HG02885 (cell line): ENCODE measurements around the gene PPP2R5D.
A peak's percentile ranks its signal among the peaks of the same experiment; 100 is the strongest.
"Not testable (repeated sequence)": the region's sequence is repeated elsewhere in the genome, so short reads cannot be mapped to it uniquely, and the experiment has no call there.

Source experiments
- ATAC-seq: cut with Tn5 transposase; IDR thresholded peaks from one replicate; pipeline ENCODE4 v1.9.1; 2021; ENCODE audit warnings: mild to moderate bottlenecking; ENCODE audit not compliant: unreplicated experiment, poor library complexity

Gene PPP2R5D

GRCh38 chr6:42984001-42984923 lies at the start of gene PPP2R5D:
PPP2R5D (plus strand) TSS chr6:42984570; CDS start chr6:42984678, 108 bp downstream.
- ATAC-seq, result peak; percentile 93

- ATAC-seq, result no peak
These were observed 49.0 kb upstream of the PPP2R5D start for GRCh38 chr6:42935322-42935721.

- no peak for ATAC-seq
These were observed 48.0 kb upstream of the PPP2R5D start for GRCh38 chr6:42936398-42936797.

- no peak for ATAC-seq
These were observed 46.6 kb upstream of the PPP2R5D start for GRCh38 chr6:42937548-42938427.

- no peak for ATAC-seq
These were observed 46.0 kb upstream of the PPP2R5D start for GRCh38 chr6:42938428-42938796.

GRCh38 chr6:42938987-42939809 lies 45.2 kb upstream of the PPP2R5D start:
- ATAC-seq, result no peak

- no peak for ATAC-seq
These were observed 44.6 kb upstream of the PPP2R5D start for GRCh38 chr6:42939810-42940167.

GRCh38 chr6:42940493-42941045 lies 43.8 kb upstream of the PPP2R5D start:
- no peak for ATAC-seq

GRCh38 chr6:42941356-42941755 lies 43.0 kb upstream of the PPP2R5D start:
- ATAC-seq, result not testable (repeated sequence)

- no peak for ATAC-seq
These were observed 41.9 kb upstream of the PPP2R5D start for GRCh38 chr6:42942444-42942843.

- no peak for ATAC-seq
These were observed 36.4 kb upstream of the PPP2R5D start for GRCh38 chr6:42947950-42948349.

- no peak for ATAC-seq
These were observed 32.0 kb upstream of the PPP2R5D start for GRCh38 chr6:42952389-42952788.

- ATAC-seq, result not testable (repeated sequence)
These were observed 30.0 kb upstream of the PPP2R5D start for GRCh38 chr6:42954405-42954804.

- no peak for ATAC-seq
These were observed 26.2 kb upstream of the PPP2R5D start for GRCh38 chr6:42958125-42958524.

- no peak for ATAC-seq
These were observed 24.5 kb upstream of the PPP2R5D start for GRCh38 chr6:42959917-42960242.

- no peak for ATAC-seq
These were observed 23.9 kb upstream of the PPP2R5D start, which contains the start of gene GNMT for GRCh38 chr6:42960243-42961019. GNMT (plus strand) TSS chr6:42960754; CDS start chr6:42960768, 14 bp downstream.

GRCh38 chr6:42961020-42961470 lies 23.3 kb upstream of the PPP2R5D start:
- ATAC-seq, result no peak

GRCh38 chr6:42962096-42962495 lies 22.3 kb upstream of the PPP2R5D start:
- ATAC-seq, result no peak

- ATAC-seq, result no peak
These were observed 21.7 kb upstream of the PPP2R5D start for GRCh38 chr6:42962502-42963178.
